ENCODE data around the gene TSPAN31. TPM values are rescaled to one million over a fixed set of nuclear protein-coding genes. Genes with fewer than 3 reads are reported as not detected.

Gene TSPAN31
- total and polyA plus RNA-seq, 9 of the 15 experiments (the other 6 are each of a cell fraction or from before 2014, with no cell fraction given): 11.3 to 26.4 (median 14.3) TPM

GRCh38 chr12:57752668-57753000 lies 7.8 kb downstream of the TSPAN31 start (continued):
- no peak for TF ChIP-seq ZNF280A (IDR thresholded peaks at IDR 0.05; ENCODE audit: low read depth, partially characterized antibody)
- 0 out of 2 replicates have a peak, but pooled peaks have one; percentile 44 for TF ChIP-seq CUX1 (CRISPR knock-in tag; IDR thresholded peaks at IDR 0.05)
- TF ChIP-seq SIN3A (IDR thresholded peaks at IDR 0.05; ENCODE audit: borderline replicate concordance in 2 of 2, control insufficient read depth in 1 of 2, low read depth in 2 of 2, low read length in 2 of 2): no peak
- TF ChIP-seq RBM17 (IDR thresholded peaks at IDR 0.05; ENCODE audit: borderline replicate concordance, low read depth, low read length): no peak

Data from K562 (cell line).